ENCODE measurements around the gene ZNF76. TPM values are rescaled to one million over a fixed set of nuclear protein-coding genes. Genes with fewer than 3 reads are reported as not detected.

The ZNF76 gene
- total and polyA plus RNA-seq, 2 of the 13 experiments (the other 11 are each of a cell fraction or from before 2014, with no cell fraction given): 13.2 to 26.4 TPM

GRCh38 chr6:35317483-35318195, 58.1 kb downstream of the ZNF76 start (continued):
- TF ChIP-seq TFDP1 (CRISPR knock-in tag; IDR thresholded peaks at IDR 0.05; ENCODE audit: borderline replicate concordance) (no peak), TBX2 (CRISPR knock-in tag; IDR thresholded peaks at IDR 0.05; ENCODE audit: borderline replicate concordance) (no peak; the same call in 1 of the 2 replicates), ATF1 (CRISPR knock-in tag; IDR thresholded peaks at IDR 0.05) (no peak), SRY (CRISPR knock-in tag; IDR thresholded peaks at IDR 0.05) (0 out of 2 replicates have a peak, but pooled peaks have one; percentile 23), MAFF (IDR thresholded peaks at IDR 0.05; ENCODE audit: low read depth, low read length) (no peak), ZNF510 (CRISPR knock-in tag; IDR thresholded peaks at IDR 0.05; ENCODE audit: low read depth) (0 out of 2 replicates have a peak, but pooled peaks have one; percentile 12), STAT5B (CRISPR knock-in tag; IDR thresholded peaks at IDR 0.05) (no peak), PLSCR1 (CRISPR knock-in tag; IDR thresholded peaks at IDR 0.05; ENCODE audit: borderline replicate concordance) (0 out of 2 replicates have a peak, but pooled peaks have one; percentile 59), ZNF776 (CRISPR knock-in tag; IDR thresholded peaks at IDR 0.05) (0 out of 2 replicates have a peak, but pooled peaks have one; percentile 69), RARG (CRISPR knock-in tag; IDR thresholded peaks at IDR 0.05; ENCODE audit: low read depth) (peak; percentile 91; the same call in 1 of the 2 replicates), HNF1A (IDR thresholded peaks at IDR 0.05; ENCODE audit: low read depth) (no peak), HNF1A (CRISPR knock-in tag; IDR thresholded peaks at IDR 0.05; ENCODE audit: borderline replicate concordance) (no peak), GPN1 (CRISPR knock-in tag; IDR thresholded peaks at IDR 0.05; ENCODE audit: borderline replicate concordance) (no peak), PITX1 (CRISPR knock-in tag; IDR thresholded peaks at IDR 0.05) (no peak), CSRNP1 (CRISPR knock-in tag; IDR thresholded peaks at IDR 0.05) (no peak), IKZF1 (IDR thresholded peaks at IDR 0.05) (no peak), ZNF652 (CRISPR knock-in tag; IDR thresholded peaks at IDR 0.05; ENCODE audit: borderline replicate concordance, low read depth) (no peak), ZNF549 (CRISPR knock-in tag; IDR thresholded peaks at IDR 0.05) (no peak), ZNF512B (CRISPR knock-in tag; IDR thresholded peaks at IDR 0.05; ENCODE audit: borderline replicate concordance) (no peak; the same call in 1 of the 2 replicates)
